ENCODE results near the gene DEK. TPM values are rescaled to one million over a fixed set of nuclear protein-coding genes. Genes with fewer than 3 reads are reported as not detected.

DEK gene, protein sequence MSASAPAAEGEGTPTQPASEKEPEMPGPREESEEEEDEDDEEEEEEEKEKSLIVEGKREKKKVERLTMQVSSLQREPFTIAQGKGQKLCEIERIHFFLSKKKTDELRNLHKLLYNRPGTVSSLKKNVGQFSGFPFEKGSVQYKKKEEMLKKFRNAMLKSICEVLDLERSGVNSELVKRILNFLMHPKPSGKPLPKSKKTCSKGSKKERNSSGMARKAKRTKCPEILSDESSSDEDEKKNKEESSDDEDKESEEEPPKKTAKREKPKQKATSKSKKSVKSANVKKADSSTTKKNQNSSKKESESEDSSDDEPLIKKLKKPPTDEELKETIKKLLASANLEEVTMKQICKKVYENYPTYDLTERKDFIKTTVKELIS
- polyA plus RNA-seq (2011; rRNA removed) (50.5 and 96.4 TPM in 2 replicates), polyA plus RNA-seq (2017; fragmentation: RNase III; extraction: RNeasy Plus Mini Kit Qiagen cat#74134 plus additional on column Dnase treatment) (135 to 146 TPM (median 141 TPM) in 3 replicates), polyA minus RNA-seq (2011; rRNA and poly(A)+ RNA removed) (8.0 and 8.7 TPM in 2 replicates)
- polyA plus RNA-seq (2012; cell fraction: cytosol; rRNA removed), result 31.0 and 34.5 TPM in 2 replicates
- 9.5 and 13.4 TPM in 2 replicates for polyA plus RNA-seq (2012; cell fraction: nucleus; rRNA removed)

DNA sequence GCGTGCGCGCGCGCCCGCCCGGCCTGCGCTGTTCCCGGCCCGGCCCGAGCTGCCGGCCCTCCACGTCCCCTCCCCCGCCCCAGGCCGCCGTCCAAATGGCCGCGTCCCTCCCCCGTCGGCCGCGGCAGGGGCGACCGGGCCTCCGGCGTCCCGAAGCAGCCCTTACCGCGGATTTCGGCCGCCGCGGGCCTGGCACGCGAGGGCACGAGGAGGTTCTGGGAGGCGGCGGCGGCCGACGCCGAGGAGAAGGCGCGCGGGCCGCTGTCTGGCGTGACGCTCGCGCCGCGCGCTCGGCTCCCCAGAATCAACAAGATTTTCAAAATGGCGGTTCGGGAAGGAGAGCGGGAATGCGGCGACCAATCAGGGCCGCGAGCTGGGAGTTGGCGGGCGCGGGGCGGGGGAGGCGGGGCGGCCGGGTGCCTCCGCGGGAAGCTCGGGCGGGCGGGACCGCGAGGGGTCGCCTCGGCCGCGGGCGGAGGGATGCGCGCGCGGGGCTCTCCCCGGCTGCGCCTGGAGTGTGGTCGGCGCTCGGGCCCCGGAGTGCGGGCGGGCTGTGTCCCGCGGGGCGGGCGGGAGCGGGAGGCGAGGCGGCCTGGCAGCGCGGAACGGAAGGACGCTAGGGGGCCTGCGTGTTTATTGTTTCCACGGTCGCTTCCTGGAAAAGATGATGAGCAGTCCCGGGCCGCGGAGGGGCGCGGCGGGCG, at the start of gene DEK:
DEK (minus strand) TSS at position 312 of the 704 bp plus-strand sequence. CDS start 543 bp downstream, outside the sequence.
- WGBS (ENCODE audit: missing lambda C conversion rate), result 2% methylated on average over 26 of the region's 113 CpGs
- peak; percentile 81 to 91 for ATAC-seq
- Histone ChIP-seq H3K4me1 (peaks cover 37% of the 10 kb centered on the region), H3K4me2 (peak within 1 kb of the TSS; percentile 88), H3K9me3 (no peaks in the 10 kb centered on the region), H3K27ac (peak within 1 kb of the TSS; percentile 96 to 97), H3K4me3 (peak within 1 kb of the TSS; percentile 83)
- TF ChIP-seq, protein P1, sequence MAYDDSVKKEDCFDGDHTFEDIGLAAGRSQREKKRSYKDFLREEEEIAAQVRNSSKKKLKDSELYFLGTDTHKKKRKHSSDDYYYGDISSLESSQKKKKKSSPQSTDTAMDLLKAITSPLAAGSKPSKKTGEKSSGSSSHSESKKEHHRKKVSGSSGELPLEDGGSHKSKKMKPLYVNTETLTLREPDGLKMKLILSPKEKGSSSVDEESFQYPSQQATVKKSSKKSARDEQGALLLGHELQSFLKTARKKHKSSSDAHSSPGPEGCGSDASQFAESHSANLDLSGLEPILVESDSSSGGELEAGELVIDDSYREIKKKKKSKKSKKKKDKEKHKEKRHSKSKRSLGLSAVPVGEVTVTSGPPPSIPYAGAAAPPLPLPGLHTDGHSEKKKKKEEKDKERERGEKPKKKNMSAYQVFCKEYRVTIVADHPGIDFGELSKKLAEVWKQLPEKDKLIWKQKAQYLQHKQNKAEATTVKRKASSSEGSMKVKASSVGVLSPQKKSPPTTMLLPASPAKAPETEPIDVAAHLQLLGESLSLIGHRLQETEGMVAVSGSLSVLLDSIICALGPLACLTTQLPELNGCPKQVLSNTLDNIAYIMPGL (CRISPR knock-in tag; IDR thresholded peaks at IDR 0.05; ENCODE audit: borderline replicate concordance), result no peak
- TF ChIP-seq RFX5 (IDR thresholded peaks at IDR 0.05), result no peak
- no peak for TF ChIP-seq EHF (CRISPR knock-in tag; IDR thresholded peaks at IDR 0.05)
- no peak for TF ChIP-seq HOXB13 (CRISPR knock-in tag; IDR thresholded peaks at IDR 0.05; ENCODE audit: low read depth)
- no peak for TF ChIP-seq RARB (CRISPR knock-in tag; IDR thresholded peaks at IDR 0.05)
- TF ChIP-seq MYC (IDR thresholded peaks at IDR 0.05; ENCODE audit: borderline replicate concordance, low read length), result no peak
- TF ChIP-seq, protein P2, sequence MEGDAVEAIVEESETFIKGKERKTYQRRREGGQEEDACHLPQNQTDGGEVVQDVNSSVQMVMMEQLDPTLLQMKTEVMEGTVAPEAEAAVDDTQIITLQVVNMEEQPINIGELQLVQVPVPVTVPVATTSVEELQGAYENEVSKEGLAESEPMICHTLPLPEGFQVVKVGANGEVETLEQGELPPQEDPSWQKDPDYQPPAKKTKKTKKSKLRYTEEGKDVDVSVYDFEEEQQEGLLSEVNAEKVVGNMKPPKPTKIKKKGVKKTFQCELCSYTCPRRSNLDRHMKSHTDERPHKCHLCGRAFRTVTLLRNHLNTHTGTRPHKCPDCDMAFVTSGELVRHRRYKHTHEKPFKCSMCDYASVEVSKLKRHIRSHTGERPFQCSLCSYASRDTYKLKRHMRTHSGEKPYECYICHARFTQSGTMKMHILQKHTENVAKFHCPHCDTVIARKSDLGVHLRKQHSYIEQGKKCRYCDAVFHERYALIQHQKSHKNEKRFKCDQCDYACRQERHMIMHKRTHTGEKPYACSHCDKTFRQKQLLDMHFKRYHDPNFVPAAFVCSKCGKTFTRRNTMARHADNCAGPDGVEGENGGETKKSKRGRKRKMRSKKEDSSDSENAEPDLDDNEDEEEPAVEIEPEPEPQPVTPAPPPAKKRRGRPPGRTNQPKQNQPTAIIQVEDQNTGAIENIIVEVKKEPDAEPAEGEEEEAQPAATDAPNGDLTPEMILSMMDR (IDR thresholded peaks at IDR 0.05), result peak; percentile 47
- no peak for TF ChIP-seq RNF2 (IDR thresholded peaks at IDR 0.05; ENCODE audit: borderline replicate concordance, low read depth)
- TF ChIP-seq RAD21 (conservative IDR thresholded peaks at IDR 0.05 in 1 of 2, IDR thresholded peaks at IDR 0.05 in 1 of 2), result peak; percentile 20 to 24; a peak in 2 of 5 replicates
- TF ChIP-seq CBX8 (IDR thresholded peaks at IDR 0.05), result no peak
- TF ChIP-seq SMC3 (IDR thresholded peaks at IDR 0.05), result no peak
- no peak for TF ChIP-seq ZNF302 (CRISPR knock-in tag; IDR thresholded peaks at IDR 0.05)
- TF ChIP-seq CBX2 (IDR thresholded peaks at IDR 0.05; ENCODE audit: borderline replicate concordance, low read depth), result no peak
- TF ChIP-seq, protein P3, sequence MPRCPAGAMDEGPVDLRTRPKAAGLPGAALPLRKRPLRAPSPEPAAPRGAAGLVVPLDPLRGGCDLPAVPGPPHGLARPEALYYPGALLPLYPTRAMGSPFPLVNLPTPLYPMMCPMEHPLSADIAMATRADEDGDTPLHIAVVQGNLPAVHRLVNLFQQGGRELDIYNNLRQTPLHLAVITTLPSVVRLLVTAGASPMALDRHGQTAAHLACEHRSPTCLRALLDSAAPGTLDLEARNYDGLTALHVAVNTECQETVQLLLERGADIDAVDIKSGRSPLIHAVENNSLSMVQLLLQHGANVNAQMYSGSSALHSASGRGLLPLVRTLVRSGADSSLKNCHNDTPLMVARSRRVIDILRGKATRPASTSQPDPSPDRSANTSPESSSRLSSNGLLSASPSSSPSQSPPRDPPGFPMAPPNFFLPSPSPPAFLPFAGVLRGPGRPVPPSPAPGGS (IDR thresholded peaks at IDR 0.05), result peak; percentile 66; the same call in 1 of the 3 replicates
- TF ChIP-seq USF2 (IDR thresholded peaks at IDR 0.05), result no peak
- TF ChIP-seq JUN (IDR thresholded peaks at IDR 0.05), result peak; percentile 50 to 65; a peak in 3 of 5 replicates
- TF ChIP-seq ZC3H11A (IDR thresholded peaks at IDR 0.05), result no peak
- TF ChIP-seq HEYL (CRISPR knock-in tag; IDR thresholded peaks at IDR 0.05), result no peak
- TF ChIP-seq, protein P4, sequence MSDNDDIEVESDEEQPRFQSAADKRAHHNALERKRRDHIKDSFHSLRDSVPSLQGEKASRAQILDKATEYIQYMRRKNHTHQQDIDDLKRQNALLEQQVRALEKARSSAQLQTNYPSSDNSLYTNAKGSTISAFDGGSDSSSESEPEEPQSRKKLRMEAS (IDR thresholded peaks at IDR 0.05), result peak; percentile 70
- TF ChIP-seq, protein P5, sequence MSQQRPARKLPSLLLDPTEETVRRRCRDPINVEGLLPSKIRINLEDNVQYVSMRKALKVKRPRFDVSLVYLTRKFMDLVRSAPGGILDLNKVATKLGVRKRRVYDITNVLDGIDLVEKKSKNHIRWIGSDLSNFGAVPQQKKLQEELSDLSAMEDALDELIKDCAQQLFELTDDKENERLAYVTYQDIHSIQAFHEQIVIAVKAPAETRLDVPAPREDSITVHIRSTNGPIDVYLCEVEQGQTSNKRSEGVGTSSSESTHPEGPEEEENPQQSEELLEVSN (IDR thresholded peaks at IDR 0.05; ENCODE audit: borderline replicate concordance, low read depth), result peak; percentile 88
- TF ChIP-seq PHF8 (IDR thresholded peaks at IDR 0.05; ENCODE audit: borderline replicate concordance, low read depth), result 0 out of 2 replicates have a peak, but pooled peaks have one; percentile 30
- no peak for TF ChIP-seq ESRRA (IDR thresholded peaks at IDR 0.05; ENCODE audit: borderline replicate concordance, low read length)
- no peak for TF ChIP-seq HOXA7 (CRISPR knock-in tag; IDR thresholded peaks at IDR 0.05)
- no peak for FAIRE-seq
- POLR2A ChIA-PET, result interaction anchor here (0.6 to 1.0 kb wide), 2 partner anchors 17 to 106 kb away, joined by 3 to 4 read pairs; no protein-coding TSS in a partner anchor
- CTCF ChIA-PET, result no interaction called here
- peak; percentile 51 to 84 for DNase-seq (ENCODE audit: low read depth in 1 of 2, low spot score in 1 of 2)

Measured in A549 (cell line).